ENCODE results near the gene BCL11A. TPM values are rescaled to one million over a fixed set of nuclear protein-coding genes. Genes with fewer than 3 reads are reported as not detected.

The BCL11A gene
- polyA plus RNA-seq, 1 donor (not counting 4 experiments of a cell fraction or from before 2014, with no cell fraction given), result 5.0 TPM

GRCh38 chr2:60465736-60466135, 87.7 kb downstream of the BCL11A start:
- H3K9me3 ChIP-seq (ENCODE audit: control insufficient read depth, low read depth, low read length), result no peaks in the 10 kb centered on the region
- dilution Hi-C loops (cut with MboI; ENCODE audit: extremely low pct_ligation_motif_present, low sequenced_read_pairs), result no loop called here
- no peak for DNase-seq (ENCODE audit: low read depth, low spot score)
- no peaks in the 10 kb centered on the region for H3K9me1 ChIP-seq (ENCODE audit: control insufficient read depth, extremely low read depth, insufficient read depth, low read length)
- H3K4me1 ChIP-seq (ENCODE audit: control insufficient read depth, extremely low read depth, insufficient read depth, low read length), result peaks cover 15% of the 10 kb centered on the region
- peaks cover 0 to 8% of the 10 kb centered on the region in 2 experiments for H3K36me3 ChIP-seq (ENCODE audit: control insufficient read depth in 2 of 2, extremely low read depth in 1 of 2, insufficient read depth in 2 of 2, low read length in 2 of 2)
- H3K4me2 ChIP-seq (ENCODE audit: control insufficient read depth, extremely low read depth, insufficient read depth, low read depth, low read length), result peak overlapping the region; percentile 35
- H4K20me1 ChIP-seq (ENCODE audit: control insufficient read depth, extremely low read depth, insufficient read depth, low read length), result no peaks in the 10 kb centered on the region
- H3K9ac ChIP-seq (ENCODE audit: control insufficient read depth, extremely low read depth, insufficient read depth, low read length), result no peak overlapping the region
- H3K79me2 ChIP-seq (ENCODE audit: control insufficient read depth, insufficient read depth, low read length), result no peaks in the 10 kb centered on the region
- H2AFZ ChIP-seq (ENCODE audit: control insufficient read depth, low read length), result no peak overlapping the region
- FAIRE-seq, result peak; percentile 69
- H3K4me3 ChIP-seq (ENCODE audit: control insufficient read depth in 2 of 3, extremely low read depth in 1 of 3, insufficient read depth in 2 of 3, low read depth in 1 of 3, low read length in 3 of 3), result no peak overlapping the region
- H3K27ac ChIP-seq (ENCODE audit: control insufficient read depth, insufficient read depth, low read length), result no peak overlapping the region
- TF ChIP-seq EZH2 (IDR thresholded peaks at IDR 0.05; ENCODE audit: low read length), result no peak
- TF ChIP-seq, protein P1, sequence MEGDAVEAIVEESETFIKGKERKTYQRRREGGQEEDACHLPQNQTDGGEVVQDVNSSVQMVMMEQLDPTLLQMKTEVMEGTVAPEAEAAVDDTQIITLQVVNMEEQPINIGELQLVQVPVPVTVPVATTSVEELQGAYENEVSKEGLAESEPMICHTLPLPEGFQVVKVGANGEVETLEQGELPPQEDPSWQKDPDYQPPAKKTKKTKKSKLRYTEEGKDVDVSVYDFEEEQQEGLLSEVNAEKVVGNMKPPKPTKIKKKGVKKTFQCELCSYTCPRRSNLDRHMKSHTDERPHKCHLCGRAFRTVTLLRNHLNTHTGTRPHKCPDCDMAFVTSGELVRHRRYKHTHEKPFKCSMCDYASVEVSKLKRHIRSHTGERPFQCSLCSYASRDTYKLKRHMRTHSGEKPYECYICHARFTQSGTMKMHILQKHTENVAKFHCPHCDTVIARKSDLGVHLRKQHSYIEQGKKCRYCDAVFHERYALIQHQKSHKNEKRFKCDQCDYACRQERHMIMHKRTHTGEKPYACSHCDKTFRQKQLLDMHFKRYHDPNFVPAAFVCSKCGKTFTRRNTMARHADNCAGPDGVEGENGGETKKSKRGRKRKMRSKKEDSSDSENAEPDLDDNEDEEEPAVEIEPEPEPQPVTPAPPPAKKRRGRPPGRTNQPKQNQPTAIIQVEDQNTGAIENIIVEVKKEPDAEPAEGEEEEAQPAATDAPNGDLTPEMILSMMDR (optimal IDR thresholded peaks at IDR 0.05 in 1 of 3, IDR thresholded peaks at IDR 0.05 in 1 of 3, conservative IDR thresholded peaks at IDR 0.05 in 1 of 3; ENCODE audit: extremely low read depth in 1 of 3, insufficient read depth in 2 of 3, low read length in 3 of 3), result no peak
- no peaks in the 10 kb centered on the region for H3K27me3 ChIP-seq (ENCODE audit: control insufficient read depth, extremely low read depth, insufficient read depth, low read length)

- no peaks in the 10 kb centered on the region for H3K9me3 ChIP-seq (ENCODE audit: control insufficient read depth, low read depth, low read length)
- H4K20me1 ChIP-seq (ENCODE audit: control insufficient read depth, extremely low read depth, insufficient read depth, low read length), result no peaks in the 10 kb centered on the region
- H3K4me2 ChIP-seq (ENCODE audit: control insufficient read depth, extremely low read depth, insufficient read depth, low read depth, low read length), result no peak overlapping the region
- dilution Hi-C loops (cut with MboI; ENCODE audit: extremely low pct_ligation_motif_present, low sequenced_read_pairs), result no loop called here
- H2AFZ ChIP-seq (ENCODE audit: control insufficient read depth, low read length), result no peak overlapping the region
- no peak overlapping the region for H3K4me3 ChIP-seq (ENCODE audit: control insufficient read depth in 2 of 3, extremely low read depth in 1 of 3, insufficient read depth in 2 of 3, low read depth in 1 of 3, low read length in 3 of 3)
- H3K27ac ChIP-seq (ENCODE audit: control insufficient read depth, insufficient read depth, low read length), result no peak overlapping the region
- no peaks in the 10 kb centered on the region for H3K79me2 ChIP-seq (ENCODE audit: control insufficient read depth, insufficient read depth, low read length)
- DNase-seq (ENCODE audit: low read depth, low spot score) (no peak), FAIRE-seq (no peak)
- no peaks in the 10 kb centered on the region for H3K27me3 ChIP-seq (ENCODE audit: control insufficient read depth, extremely low read depth, insufficient read depth, low read length)
- H3K36me3 ChIP-seq (ENCODE audit: control insufficient read depth in 2 of 2, extremely low read depth in 1 of 2, insufficient read depth in 2 of 2, low read length in 2 of 2), result peaks cover 0 to 10% of the 10 kb centered on the region in 2 experiments
- peaks cover 15% of the 10 kb centered on the region for H3K4me1 ChIP-seq (ENCODE audit: control insufficient read depth, extremely low read depth, insufficient read depth, low read length)
- H3K9ac ChIP-seq (ENCODE audit: control insufficient read depth, extremely low read depth, insufficient read depth, low read length), result no peak overlapping the region
- H3K9me1 ChIP-seq (ENCODE audit: control insufficient read depth, extremely low read depth, insufficient read depth, low read length), result no peaks in the 10 kb centered on the region
- no peak for TF ChIP-seq EZH2 (IDR thresholded peaks at IDR 0.05; ENCODE audit: low read length)
- TF ChIP-seq, protein P1 (optimal IDR thresholded peaks at IDR 0.05 in 1 of 3, IDR thresholded peaks at IDR 0.05 in 1 of 3, conservative IDR thresholded peaks at IDR 0.05 in 1 of 3; ENCODE audit: extremely low read depth in 1 of 3, insufficient read depth in 2 of 3, low read length in 3 of 3), result no peak
Observed at GRCh38 chr2:60463249-60463648, 90.2 kb downstream of the BCL11A start.

All from keratinocyte (primary cell).